Activated T-cell treated with anti-CD3 and anti-CD28 coated beads, Interleukin-2, amount 50 U/mL, for 72 hours (primary cell): ENCODE measurements around the gene MAP1LC3B. TPM values are rescaled to one million over a fixed set of nuclear protein-coding genes. Genes with fewer than 3 reads are reported as not detected.

Experiments used
- ATAC-seq, 2 donors: fragments of 150-1000 bp; cut with Tn5 transposase; replicated peaks in 1 of 2; 2 replicates each; pipeline ENCODE4 v1.10.0; 2021; ENCODE audit warnings: moderate library complexity in 2 of 2, mild to moderate bottlenecking in 1 of 2
- DNase-seq, 2 donors: peaks; one replicate each; pipeline ENCODE4 v3.0.0; 2021 to 2022; ENCODE audit warnings: mixed read lengths in 1 of 2
- H3K27ac Mint-ChIP-seq: one replicate; pipeline ENCODE4 v1.8.0; 2022; ENCODE audit warnings: mild to moderate bottlenecking, moderate library complexity, mixed read lengths
- H3K27me3 Mint-ChIP-seq: one replicate; pipeline ENCODE4 v1.8.0; 2022; ENCODE audit warnings: low read depth, mixed read lengths
- H3K36me3 Mint-ChIP-seq, 2 donors: one replicate each; pipeline ENCODE4 v1.8.0; 2022; ENCODE audit warnings: mixed read lengths in 2 of 2, mild to moderate bottlenecking in 1 of 2; ENCODE audit not compliant: insufficient read depth in 2 of 2
- H3K4me1 Mint-ChIP-seq: one replicate; pipeline ENCODE4 v1.8.0; 2022; ENCODE audit warnings: low read depth, mixed read lengths
- H3K4me3 Mint-ChIP-seq, 2 donors: one replicate each; pipeline ENCODE4 v1.8.0; 2022; ENCODE audit warnings: mild to moderate bottlenecking in 2 of 2, mixed read lengths in 2 of 2, moderate library complexity in 2 of 2
- H3K9me3 Mint-ChIP-seq, 2 donors: one replicate each; pipeline ENCODE4 v1.8.0; 2022; ENCODE audit warnings: mixed read lengths in 2 of 2
- total RNA-seq, 2 donors: library from RNA; stranded (reverse); gene quantifications; one replicate each; pipeline ENCODE4 v1.2.3, GENCODE V29; 2022

Gene MAP1LC3B
- total RNA-seq, 2 donors from 2014 or later: 116 to 146 TPM

DNA sequence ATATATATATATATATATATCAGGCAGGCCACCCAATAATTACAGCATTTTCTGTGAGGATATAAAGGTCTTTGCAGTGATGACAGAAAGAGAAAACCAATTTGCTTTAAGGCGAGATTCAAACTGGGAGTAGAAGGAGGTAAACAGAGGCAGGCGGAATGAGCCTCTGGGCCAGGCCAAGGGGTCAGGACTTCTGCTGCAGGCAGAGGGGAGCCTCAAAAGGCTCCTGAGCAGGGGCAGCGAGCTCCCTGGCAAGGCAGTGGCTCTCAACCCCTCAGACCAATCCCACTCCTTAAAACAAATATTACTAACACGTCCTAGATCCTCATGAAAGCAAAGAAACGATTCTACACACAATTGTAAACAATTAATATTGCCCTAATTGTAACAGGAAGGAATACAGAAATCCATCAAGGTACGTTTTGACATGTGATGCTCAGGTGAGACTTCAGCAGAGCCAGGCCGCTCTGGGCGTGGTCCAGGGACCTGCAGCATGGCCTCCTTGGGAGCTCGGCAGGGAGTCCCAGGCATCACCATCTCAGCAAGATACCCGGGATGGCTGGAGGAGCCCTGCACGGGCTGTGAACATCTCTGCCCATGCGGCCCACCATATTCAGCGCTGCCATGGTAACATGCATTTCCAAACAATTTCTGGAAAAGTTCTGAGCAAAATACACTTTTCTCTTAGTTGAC, 27.0 kb upstream of the MAP1LC3B start:
- H3K4me3 Mint-ChIP-seq: no peak overlapping the region
- H3K4me1 Mint-ChIP-seq: peaks cover 40% of the 10 kb centered on the region
- H3K27ac Mint-ChIP-seq: no peak overlapping the region
- no peaks in the 10 kb centered on the region for H3K27me3 Mint-ChIP-seq
- ATAC-seq: no peak
- H3K9me3 Mint-ChIP-seq: no peaks in the 10 kb centered on the region
- DNase-seq: no peak
- no peaks in the 10 kb centered on the region for H3K36me3 Mint-ChIP-seq

DNA sequence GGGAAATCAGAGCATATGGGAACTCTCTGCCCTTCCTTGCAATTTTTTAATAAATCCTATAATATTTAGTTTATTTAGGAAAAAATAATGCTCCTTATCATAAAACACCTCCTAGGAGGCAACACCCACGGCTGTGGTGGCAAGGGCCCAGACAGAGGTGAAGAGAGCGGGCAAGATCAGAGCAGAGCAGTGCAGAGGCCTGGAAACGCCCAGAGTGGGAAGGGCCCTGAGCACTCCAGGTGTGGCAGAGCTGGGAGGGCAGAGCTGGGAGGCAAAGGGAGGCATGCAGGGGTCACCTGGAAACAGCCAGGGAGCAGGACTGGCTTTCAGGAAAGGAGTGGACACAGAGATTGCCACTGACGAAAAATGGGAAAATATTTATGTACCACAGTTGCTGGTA, 25.8 kb upstream of the MAP1LC3B start:
- H3K36me3 Mint-ChIP-seq: no peaks in the 10 kb centered on the region
- peaks cover 36% of the 10 kb centered on the region for H3K4me1 Mint-ChIP-seq
- no peak for DNase-seq
- no peak for ATAC-seq
- H3K27ac Mint-ChIP-seq: peak overlapping the region; percentile 44
- no peaks in the 10 kb centered on the region for H3K9me3 Mint-ChIP-seq
- H3K27me3 Mint-ChIP-seq: no peaks in the 10 kb centered on the region
- no peak overlapping the region for H3K4me3 Mint-ChIP-seq

DNA sequence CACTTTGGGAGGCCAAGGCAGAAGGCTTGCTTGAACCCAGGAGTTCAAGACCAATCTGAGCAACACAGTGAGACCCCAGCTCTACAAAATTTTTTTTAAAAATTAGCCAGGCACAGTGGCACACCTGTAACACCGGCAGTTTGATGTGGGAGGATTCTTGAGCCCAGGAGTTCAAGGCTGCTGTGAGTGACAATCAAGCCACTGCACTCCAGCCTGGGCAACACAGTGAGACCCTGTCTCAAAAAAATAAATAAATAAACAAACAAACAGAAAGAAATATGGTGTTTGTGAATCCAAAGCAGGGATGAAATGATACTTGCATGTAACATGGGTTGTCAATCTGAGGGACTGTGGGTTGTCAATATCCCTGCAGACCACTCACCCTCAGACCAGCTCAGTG, 25.2 kb upstream of the MAP1LC3B start:
- Mint-ChIP-seq H3K9me3 (no peaks in the 10 kb centered on the region), H3K27ac (no peak overlapping the region), H3K4me3 (no peak overlapping the region), H3K36me3 (no peaks in the 10 kb centered on the region), H3K27me3 (no peaks in the 10 kb centered on the region), H3K4me1 (peaks cover 42% of the 10 kb centered on the region)
- ATAC-seq: no peak
- no peak for DNase-seq

DNA sequence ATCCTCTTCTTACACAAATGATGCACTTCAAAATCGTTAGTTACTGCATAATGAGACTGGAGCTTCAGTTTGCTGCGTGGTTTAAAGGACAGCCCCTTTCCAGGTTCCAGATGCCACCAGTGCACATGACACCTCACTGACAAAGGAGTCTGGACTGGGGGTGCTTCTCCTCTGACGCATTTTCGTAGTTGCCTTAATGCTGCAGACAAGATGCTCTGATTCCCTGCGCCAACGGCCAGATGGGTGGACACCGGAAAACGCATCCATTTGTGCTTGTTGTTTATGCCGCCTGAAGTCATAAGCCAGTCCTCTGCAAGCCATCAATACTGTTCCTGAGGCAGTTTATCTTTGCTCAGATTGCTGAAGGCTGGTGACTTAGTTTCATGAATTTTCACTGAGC, 24.6 kb upstream of the MAP1LC3B start:
- Mint-ChIP-seq H3K4me3 (no peak overlapping the region), H3K27ac (no peak overlapping the region), H3K4me1 (peaks cover 42% of the 10 kb centered on the region)

DNA sequence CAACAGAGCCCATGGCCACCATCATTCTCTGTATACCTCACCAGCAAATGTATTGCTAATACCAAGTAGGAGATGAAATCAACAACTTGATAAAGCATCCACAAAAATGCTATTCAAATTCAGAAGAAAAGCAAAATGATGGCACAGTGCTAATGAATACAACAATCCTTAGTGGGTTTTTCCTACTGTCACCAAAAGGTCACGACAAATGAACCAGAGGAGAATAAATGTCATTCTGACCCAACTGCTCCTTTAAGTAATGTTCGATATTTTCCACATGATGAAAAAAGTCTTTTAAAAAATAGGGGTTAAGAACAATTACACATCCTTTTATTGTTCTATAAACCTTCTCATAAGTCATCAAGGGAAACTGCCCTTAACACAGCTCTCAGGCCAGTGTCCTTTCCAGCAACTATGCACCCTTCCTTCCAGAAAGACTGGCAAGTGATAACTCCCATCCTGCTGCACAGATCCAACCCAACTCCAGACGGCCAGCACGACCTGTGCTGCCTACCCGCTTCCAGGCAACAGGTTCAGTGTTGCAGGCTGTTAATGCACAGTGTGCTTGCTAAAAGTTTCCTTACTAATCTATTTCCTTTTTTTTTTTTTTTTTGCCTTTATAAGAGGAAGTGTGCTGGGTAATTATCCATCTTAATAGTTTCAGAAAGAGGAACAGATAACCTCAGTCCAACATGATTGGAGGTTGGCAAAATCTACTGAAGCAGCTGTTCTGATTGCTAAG, 23.9 kb upstream of the MAP1LC3B start:
- no peaks in the 10 kb centered on the region for H3K27me3 Mint-ChIP-seq
- no peaks in the 10 kb centered on the region for H3K36me3 Mint-ChIP-seq
- H3K4me3 Mint-ChIP-seq: no peak overlapping the region
- H3K9me3 Mint-ChIP-seq: no peaks in the 10 kb centered on the region
- H3K27ac Mint-ChIP-seq: no peak overlapping the region
- peaks cover 42% of the 10 kb centered on the region for H3K4me1 Mint-ChIP-seq
- DNase-seq: no peak
- no peak for ATAC-seq

More for the DNA sequence above, 24.6 kb upstream of the MAP1LC3B start:
- DNase-seq (no peak), ATAC-seq (no peak)
- Mint-ChIP-seq H3K36me3 (no peaks in the 10 kb centered on the region), H3K9me3 (no peaks in the 10 kb centered on the region), H3K27me3 (no peaks in the 10 kb centered on the region)

DNA sequence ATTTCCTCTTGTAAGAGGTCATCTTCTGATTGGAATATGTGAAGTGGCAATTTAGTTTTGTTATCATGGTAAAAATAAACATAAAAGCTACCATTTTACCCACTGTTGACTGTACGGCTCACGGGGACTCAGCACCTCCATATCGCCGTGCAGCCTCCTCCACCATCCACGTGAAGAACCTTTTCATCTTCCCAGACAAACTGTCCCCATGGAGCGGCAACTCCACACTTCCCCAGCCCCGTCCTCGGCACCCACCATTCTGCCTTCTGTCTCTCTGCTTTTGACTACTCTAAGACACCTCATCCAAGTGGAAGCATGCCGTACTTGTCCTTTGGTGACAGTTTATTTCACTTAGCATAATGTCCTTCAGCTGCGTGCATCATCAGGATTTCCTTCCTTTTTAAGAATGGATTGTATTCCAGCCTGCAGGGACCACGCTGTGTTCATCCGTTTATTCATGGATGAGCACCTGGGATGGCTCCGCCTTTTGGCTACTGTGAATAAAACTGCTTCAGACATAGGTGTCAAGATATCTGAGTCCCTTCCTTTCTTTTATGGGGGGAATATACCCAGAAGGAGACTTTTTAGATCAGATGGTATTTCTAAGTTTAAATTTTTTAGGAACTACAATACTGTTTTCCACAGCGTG, 22.9 kb upstream of the MAP1LC3B start:
- Mint-ChIP-seq H3K36me3 (no peaks in the 10 kb centered on the region), H3K27me3 (no peaks in the 10 kb centered on the region), H3K4me3 (no peak overlapping the region), H3K9me3 (no peaks in the 10 kb centered on the region), H3K27ac (no peak overlapping the region), H3K4me1 (peaks cover 37% of the 10 kb centered on the region)
- DNase-seq (no peak), ATAC-seq (no peak)

DNA sequence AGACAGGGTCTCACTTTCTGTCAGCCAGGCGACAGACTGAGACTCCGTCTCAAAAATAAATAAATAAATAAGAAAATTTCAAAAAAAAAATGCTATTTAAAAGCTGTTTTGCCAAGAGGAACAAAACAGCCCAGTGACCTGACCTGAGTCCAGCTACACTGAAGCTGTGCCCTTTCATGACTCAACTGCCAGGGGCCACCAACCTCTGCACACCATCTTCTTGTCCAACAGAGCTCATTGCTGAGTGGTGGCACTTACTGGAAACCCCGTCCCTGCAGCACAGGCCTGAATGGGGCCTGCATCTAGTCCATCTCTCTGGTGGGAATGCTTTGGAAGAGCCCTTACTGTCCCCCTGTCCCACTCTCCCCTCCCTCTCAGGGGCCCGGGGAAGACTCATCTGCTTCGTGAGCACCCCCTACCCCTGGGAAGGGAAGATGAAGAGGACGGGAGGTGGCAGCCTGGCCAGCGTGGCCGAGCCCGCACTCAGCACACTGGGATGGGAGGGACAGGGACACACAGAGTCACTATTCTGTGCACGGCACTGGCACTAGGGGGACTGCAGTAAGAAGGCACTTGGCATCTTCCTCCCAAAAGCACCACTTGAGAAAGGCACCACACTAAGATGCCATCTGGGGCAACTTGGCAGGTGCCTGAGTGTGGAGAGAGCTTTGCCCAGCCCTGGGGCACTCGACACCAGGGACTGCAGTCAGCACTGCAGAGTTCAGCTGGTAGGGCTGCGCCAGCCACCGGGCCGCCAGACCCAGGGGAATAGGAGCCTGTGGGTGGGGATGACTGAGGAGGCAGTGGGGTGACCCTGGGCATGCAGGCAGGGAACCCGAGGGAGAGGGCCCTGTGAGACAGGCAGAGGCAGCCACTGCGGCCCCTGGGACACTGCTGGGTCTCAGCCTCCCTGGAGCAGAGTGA, 22.1 kb upstream of the MAP1LC3B start:
- Mint-ChIP-seq H3K27me3 (no peaks in the 10 kb centered on the region), H3K4me1 (peaks cover 32% of the 10 kb centered on the region), H3K4me3 (no peak overlapping the region), H3K27ac (no peak overlapping the region), H3K9me3 (no peaks in the 10 kb centered on the region), H3K36me3 (no peaks in the 10 kb centered on the region)
- DNase-seq (no peak), ATAC-seq (peak in 1 of 2 donors; percentile 11)

DNA sequence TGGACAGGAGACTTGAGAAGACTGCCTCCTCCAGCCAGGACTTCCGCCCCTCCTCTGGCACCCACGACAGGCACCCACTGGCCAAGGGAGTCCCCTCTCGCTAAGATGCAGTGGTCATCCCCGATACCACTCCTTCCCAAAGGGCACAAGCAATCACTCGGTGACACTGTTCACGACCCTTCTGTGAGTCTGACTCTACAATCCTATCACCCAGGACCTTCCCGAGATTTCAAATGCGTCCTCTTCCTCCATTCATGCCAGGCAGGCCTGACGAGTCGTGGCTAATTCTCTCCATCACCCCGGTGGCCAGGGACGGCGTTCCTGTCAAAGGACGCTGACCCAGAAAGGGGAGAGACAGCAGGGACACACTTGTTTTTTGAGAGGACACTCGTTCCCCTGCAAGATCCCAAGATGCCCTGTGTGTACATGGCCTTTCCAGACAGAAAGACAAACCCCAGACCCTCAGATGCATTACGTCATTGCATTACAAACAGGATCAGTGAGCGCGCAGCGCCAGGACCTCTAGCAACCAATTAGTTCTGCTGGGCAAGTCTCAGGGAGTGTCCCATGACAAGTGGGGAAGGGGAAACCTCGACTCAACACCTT, 20.8 kb upstream of the MAP1LC3B start:
- no peak overlapping the region for H3K4me3 Mint-ChIP-seq
- DNase-seq (no peak), ATAC-seq (no peak)
- no peaks in the 10 kb centered on the region for H3K27me3 Mint-ChIP-seq
- H3K36me3 Mint-ChIP-seq: no peaks in the 10 kb centered on the region
- peaks cover 40% of the 10 kb centered on the region for H3K4me1 Mint-ChIP-seq
- no peak overlapping the region for H3K27ac Mint-ChIP-seq
- no peaks in the 10 kb centered on the region for H3K9me3 Mint-ChIP-seq

DNA sequence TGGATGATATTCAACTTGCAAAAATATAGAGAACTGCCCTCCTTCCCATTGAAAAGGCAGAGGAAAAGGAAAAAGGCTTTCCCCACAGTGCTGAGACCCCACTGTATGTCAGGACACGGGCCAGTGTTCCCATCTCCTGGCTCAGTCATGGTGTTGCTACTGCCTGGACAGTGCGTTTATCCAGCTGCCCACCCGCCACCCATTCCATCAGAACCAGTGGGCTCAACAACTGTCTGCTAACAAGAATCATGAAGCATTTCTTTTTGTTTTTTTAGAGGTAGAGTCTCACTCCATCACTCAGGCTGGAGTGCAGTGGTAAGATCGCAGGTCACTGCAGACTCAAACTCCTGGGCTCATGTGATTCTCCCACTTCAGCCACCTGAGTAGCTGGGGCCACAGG, 19.8 kb upstream of the MAP1LC3B start:
- H3K4me3 Mint-ChIP-seq: no peak overlapping the region
- H3K36me3 Mint-ChIP-seq: no peaks in the 10 kb centered on the region
- DNase-seq (no peak), ATAC-seq (no peak)
- H3K27me3 Mint-ChIP-seq: no peaks in the 10 kb centered on the region
- no peaks in the 10 kb centered on the region for H3K9me3 Mint-ChIP-seq
- H3K4me1 Mint-ChIP-seq: peaks cover 49% of the 10 kb centered on the region
- H3K27ac Mint-ChIP-seq: no peak overlapping the region

DNA sequence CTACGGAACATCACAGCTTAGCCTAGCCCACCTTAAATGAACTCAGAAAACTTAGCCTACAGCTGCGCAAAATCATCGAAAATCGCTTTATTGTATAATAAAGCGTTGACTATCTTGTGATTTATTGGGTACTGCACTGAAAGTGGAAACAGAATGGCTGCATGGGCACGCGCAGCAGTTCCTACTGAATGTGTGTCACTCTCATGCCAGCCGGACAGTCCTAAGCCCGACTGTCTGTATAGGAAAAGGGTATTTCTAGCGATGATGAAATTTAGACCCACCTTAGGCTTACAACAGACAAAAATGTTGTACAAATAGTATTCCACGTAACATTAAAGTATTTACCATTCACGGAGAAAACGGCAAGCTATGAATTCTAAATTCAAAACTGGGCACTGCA, 17.8 kb upstream of the MAP1LC3B start:
- DNase-seq (no peak), ATAC-seq (no peak)
- H3K36me3 Mint-ChIP-seq: no peaks in the 10 kb centered on the region
- no peaks in the 10 kb centered on the region for H3K27me3 Mint-ChIP-seq
- no peak overlapping the region for H3K4me3 Mint-ChIP-seq
- H3K4me1 Mint-ChIP-seq: peaks cover 41% of the 10 kb centered on the region
- H3K27ac Mint-ChIP-seq: no peak overlapping the region
- no peaks in the 10 kb centered on the region for H3K9me3 Mint-ChIP-seq

DNA sequence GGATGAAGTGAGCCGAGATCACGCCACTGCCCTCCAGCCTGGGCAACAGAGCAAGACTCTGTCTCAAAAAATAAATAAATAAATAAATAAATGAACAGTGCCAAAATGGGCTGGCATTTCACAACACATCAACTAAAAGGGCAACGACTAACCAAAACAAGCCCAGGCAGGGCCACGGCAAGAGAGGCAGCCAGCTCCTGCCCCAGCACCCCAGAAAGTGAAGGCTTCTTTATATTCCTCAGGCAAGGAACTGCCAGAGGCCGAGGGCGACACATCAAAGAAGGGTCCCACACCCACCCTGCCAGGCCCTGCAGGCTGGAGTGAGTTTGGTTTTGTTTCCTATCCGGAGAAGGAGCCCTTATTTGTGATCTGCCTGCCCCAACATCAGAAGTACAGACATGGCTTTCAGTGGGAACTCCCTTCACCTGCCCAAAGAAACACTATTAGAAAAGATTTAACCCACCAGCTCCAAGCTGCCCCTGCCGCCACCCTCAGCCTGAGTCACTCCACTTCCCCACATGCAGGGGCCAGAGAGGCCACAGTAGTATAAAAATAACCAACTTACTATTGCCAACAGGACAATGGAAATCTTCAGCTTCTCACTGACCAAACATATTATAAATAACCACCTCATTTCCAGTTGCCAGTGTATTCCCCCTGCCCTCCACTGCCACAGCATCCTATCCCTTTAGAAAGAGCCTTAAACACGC, 16.6 kb upstream of the MAP1LC3B start:
- ATAC-seq (no peak), DNase-seq (no peak)
- H3K9me3 Mint-ChIP-seq: no peaks in the 10 kb centered on the region
- H3K4me3 Mint-ChIP-seq: no peak overlapping the region
- no peak overlapping the region for H3K27ac Mint-ChIP-seq
- H3K36me3 Mint-ChIP-seq: no peaks in the 10 kb centered on the region
- H3K4me1 Mint-ChIP-seq: peaks cover 45% of the 10 kb centered on the region
- no peaks in the 10 kb centered on the region for H3K27me3 Mint-ChIP-seq

DNA sequence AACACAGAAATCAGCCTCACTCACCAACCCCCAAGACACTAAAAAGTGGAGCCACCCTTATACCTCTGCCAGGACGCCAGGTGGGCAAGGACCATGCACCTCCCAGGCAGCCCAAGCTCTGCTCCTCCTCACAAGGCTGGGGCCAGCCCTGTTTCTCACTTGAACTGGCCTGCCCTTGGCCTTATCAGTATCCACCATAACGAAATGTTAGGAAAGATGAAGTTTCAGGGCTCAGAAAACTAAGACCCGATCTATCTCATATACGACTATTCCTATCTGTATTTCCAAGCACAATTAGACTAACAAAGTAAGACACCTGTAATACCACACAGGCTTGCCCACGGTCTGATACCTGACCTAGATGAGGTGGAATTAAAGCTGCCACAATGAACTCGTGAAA, 15.5 kb upstream of the MAP1LC3B start:
- Mint-ChIP-seq H3K9me3 (no peaks in the 10 kb centered on the region), H3K27ac (no peak overlapping the region), H3K36me3 (no peaks in the 10 kb centered on the region), H3K27me3 (no peaks in the 10 kb centered on the region), H3K4me3 (no peak overlapping the region), H3K4me1 (peaks cover 49% of the 10 kb centered on the region)
- ATAC-seq (no peak), DNase-seq (no peak)
